Stimulated activated CD4-positive, alpha-beta T cell treated with anti-CD3 and anti-CD28 coated beads, Interleukin-2, amount 100 ng/mL, for 48 hours (primary cell): ENCODE results near the gene EVI5.
"Not testable (repeated sequence)": the region's sequence is repeated elsewhere in the genome, so short reads cannot be mapped to it uniquely, and the experiment has no call there.

ENCODE experiments used
- DNase-seq, 2 donors: peaks; one replicate each; pipeline ENCODE4 v3.0.0-alpha.2; 2020

EVI5 gene

DNA sequence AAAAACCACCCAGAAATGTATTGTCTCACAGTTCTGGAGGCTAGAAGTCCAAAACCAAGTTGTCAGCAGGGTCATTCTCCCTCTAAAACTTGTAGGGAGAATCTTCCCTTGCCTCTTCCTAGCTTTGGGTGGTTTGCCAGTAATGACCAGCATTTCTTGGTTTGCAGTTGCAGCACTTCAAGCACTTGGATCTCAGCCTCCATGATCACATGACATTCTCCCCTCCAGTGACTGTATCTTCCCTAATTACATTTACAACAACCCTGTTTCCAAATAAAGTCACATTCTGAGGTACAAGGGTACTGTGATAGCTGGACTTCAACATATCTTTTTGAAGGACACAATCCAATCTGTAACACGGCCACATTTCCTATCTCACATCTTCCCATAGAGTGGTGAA lies 37.2 kb downstream of the EVI5 start:
- DNase-seq: no peak

DNA sequence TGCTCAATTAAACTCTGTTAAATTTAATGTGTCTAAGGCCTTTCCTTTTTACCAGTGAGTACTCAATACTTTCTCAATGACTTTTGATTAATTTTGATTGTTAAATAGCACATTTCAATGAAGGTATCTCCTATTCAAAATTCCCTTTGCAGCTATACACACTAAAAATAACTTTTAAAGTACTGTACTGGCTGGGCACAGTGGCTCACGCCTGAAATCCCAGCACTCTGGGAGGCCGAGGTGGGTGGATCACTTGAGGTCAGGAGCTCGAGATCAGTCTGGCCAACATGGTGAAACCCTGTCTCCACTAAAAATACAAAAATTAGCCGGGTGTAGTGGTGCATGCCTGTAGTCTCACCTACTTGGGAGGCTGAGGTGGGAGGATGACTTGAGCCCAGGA lies 38.7 kb downstream of the EVI5 start:
- DNase-seq: not testable (repeated sequence)

DNA sequence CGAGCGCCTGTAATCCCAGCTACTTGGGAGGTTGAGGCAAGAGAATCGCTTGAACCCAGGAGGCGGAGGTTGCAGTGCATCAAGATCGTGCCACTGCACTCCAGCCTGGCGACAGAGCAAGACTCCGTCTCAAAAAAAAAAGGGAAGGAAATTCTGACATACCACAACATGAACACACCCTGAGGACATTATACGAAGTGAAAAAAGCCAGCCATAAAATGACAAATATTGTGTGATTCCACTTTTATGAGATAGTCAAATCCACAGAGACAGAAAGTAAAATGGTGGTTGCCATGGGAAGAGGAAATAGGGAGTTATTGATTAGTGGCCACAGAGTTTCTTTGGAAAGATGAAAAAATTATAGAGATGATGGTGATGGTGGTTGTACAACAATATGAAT lies 41.7 kb downstream of the EVI5 start:
- DNase-seq: no peak

DNA sequence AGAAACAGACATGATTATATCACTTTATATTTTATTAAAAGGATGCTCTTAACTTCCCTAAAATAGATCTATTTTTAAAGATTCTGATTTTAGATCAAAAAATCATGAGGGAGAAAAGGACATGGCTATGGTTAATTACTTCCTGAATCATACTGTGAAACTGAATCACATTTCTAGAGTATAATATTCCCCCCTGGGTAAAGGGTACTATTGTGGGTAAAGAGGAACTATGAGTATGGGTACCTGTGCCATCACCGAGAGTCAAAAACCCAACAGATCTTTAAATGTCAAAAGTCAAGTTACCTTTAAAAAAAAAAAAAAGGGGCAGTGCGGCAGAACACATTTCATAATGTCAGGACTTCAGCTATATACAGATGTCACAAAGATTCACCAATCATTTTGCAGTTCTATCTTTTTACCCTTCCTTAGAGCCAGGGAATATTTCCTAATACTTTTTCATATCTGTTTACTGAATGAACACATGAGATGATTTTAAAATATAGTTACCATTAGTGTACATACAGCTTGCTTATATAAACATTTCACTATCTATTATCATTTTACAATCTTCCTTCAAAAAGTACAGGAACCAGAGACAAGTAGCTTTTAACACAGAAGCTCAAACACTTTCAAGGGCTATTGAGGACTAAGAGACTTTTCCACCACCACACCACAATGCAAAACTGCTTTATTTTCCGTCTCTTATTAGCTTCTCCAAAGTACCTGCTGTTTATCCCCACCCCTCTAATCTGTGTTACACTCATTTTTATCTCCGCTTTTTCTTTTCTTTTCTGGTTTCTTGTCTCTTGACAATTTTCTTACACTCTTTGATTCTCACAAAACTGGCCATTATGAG lies 45.0 kb downstream of the EVI5 start:
- no peak for DNase-seq

DNA sequence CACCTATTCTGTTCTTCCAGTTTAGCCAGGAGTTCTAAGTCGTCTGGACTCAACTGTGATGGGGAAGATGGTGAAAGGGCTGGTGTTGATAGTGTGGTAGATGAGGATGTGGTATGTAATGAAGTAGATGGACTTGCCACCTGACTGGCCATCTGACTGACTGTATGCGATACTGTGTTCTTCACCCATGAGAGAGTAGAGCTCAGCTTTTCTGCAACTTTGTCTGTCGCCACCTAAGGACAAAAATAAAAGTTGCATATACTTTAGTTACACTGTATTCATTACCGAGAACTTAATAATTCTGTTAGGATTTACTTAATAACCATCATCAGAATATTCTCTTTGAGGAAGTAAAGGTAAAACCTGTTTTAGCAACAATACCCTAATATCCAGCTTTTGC lies 48.5 kb downstream of the EVI5 start:
- no peak for DNase-seq

DNA sequence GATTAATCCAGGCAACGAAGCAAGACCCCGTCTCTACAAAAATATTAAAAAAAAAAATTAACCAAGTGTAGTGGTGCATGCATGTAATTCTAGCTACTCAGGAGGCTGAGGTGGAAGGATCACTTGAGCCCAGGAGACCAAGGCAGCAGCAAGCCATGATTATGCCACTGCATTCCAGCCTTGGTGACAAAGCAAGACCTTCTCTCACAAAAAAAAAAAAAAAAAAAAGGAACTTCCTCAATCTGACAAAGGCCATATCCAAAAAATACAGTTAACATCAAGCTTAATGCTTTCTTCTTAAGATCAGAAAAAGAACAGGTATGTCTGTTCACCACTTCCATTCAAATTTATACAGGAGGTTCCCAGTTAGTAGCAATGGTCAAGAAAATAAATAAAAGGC lies 54.4 kb downstream of the EVI5 start:
- DNase-seq: no peak

DNA sequence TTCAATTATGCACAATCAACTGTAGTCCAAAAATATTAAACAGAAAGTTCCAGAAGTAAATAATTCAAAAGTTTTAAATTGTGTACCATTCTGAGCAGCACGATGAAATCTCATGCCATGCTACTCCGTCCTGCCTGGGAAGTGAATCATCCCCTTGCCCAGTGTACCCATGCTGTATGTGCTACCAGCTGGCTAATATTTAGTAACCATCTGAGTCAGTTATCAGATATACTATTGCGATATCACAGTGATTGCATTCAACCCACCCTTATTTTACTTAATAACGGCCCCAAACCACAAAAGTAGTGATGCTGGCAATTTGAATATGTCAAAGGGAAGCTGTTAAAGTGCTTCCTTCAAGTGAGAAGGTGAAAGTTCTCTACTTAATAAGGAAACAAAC lies 56.2 kb downstream of the EVI5 start:
- no peak for DNase-seq

DNA sequence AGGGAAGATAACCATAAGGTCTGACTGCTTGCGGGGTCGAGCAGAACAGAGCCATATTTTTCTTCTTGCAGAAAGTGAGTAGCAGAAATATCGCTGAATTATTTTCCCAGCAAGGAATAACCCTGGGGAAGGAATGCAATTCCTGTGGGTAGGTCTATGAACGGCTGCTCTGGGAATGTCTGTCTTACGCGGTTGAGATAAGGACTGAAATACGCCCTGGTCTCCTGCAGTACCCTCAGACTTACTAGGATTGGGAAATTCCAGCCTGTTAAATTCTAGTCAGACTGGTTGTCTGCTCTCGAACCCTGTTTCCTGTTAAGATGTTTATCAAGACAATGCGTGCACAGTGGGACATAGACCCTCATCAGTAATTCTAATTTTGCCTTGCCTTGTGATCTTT lies 61.2 kb downstream of the EVI5 start:
- DNase-seq: not testable (repeated sequence)

DNA sequence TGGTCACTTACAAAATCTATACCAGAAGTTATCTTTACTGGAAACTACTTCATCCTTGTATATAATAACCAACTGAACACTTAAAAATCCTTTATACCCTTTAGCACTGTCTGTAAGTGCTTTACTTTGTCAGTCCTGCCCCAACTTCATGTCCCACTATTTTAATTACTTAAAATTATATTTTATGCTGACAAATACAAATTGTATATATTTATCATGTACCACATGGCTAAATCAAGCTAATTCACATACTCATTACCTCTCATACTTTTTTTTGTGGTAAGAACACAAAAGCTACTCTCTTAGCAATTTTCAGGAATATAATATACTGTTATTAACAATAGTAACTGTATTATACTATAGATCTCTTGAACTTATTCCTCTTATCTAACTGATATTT lies 63.0 kb downstream of the EVI5 start:
- DNase-seq: no peak

DNA sequence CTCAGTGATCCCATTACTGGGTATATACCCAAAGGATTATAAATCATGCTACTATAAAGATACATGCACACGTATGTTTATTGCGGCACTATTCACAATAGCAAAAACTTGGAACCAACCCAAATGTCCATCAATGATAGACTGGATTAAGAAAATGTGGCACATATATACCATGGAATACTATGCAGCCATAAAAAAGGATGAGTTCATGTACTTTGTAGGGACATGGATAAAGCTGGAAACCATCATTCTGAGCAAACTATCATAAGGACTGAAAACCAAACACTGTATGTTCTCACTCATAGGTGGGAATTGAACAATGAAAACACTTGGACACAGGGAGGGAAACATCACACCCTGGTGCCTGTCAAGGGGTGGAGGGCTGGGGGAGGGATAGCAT lies 63.8 kb downstream of the EVI5 start:
- not testable (repeated sequence) for DNase-seq

DNA sequence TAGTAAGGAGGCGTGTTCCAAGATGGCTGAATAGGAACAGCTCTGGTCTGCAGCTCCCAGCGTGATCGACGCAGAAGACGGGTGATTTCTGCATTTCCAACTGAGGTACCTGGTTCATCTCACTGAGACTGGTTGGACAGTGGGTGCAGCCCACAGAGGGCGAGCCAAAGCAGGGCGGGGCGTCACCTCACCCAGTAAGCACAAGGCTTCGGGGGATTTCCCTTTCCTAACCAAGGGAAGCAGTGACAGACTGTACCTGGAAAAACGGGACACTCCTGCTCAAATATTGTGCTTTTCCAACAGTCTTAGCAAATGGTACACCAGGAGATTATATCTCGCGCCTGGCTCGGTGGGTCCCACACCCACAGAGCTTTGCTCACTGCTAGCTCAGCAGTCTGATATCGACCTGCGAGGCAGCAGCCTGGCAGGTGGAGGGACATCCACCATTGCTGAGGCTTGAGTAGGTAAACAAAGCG lies 69.4 kb downstream of the EVI5 start:
- DNase-seq: not testable (repeated sequence)

DNA sequence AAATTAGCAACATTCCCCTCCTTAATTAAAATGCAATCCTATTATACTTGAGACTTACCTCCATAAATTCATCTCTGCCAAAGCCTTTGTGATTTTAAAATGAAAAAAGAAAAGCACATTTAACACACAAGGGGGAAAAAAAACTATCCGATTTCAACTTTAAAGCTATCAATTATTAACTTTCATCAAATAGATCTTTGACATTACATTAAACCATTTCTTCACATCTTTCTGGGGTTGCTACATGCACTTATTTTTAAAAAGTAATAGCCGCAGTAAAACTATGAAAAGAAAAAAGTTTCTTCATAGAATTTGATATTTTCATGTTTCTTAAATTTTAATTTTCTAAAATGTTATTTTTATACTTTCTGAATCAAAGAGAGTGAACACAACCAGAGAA lies 71.0 kb downstream of the EVI5 start:
- DNase-seq: no peak

DNA sequence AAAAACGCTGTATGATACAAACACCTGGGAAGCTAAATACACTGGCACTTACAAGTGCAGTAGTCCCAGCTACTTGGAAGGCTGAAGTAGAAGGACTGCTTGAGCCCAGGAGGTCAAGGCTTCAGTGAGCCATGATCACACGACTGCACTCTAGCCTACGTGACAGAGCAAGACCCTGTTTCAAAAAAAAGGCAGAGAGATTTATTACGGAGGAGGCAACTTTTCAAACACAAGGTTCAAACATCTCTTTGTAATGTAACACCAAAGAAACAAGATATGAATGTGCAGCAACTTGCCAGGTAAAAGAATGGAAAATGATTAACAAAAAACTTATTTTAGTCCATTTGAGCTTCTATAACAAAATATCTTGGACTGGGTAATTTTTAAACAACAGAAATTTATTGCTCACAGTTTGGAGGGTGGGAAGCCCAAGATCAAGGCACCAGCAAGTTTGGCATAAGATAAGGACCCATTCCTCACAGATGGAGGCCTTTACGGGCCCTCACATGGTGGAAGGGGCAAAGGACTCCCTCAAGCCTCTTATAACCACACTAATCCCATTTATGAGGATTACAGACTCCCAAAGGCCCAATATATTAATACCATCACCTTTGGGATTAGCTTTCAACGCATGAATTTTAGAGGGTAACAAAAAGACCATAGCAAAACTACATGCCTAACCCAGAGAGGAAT lies 73.3 kb downstream of the EVI5 start:
- DNase-seq: no peak

DNA sequence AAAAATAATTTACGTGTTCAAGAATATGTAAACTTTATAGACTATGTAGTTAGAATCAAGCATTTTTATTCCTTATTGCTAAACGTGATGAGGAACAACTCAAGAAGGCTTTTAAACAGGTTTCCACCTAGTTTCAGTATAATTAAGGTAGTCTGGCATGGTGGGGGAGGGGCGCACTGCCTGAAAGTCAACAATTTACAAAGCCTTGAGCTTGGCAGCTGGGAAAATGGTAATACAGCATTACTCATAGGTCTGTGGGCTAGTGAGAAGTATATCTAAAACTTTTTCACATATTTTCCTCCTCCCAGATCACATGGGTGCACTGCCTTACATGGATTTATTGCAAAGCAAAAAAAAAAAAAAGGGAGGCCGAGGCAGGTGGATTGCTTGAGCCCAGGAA lies 75.2 kb downstream of the EVI5 start:
- DNase-seq: no peak

DNA sequence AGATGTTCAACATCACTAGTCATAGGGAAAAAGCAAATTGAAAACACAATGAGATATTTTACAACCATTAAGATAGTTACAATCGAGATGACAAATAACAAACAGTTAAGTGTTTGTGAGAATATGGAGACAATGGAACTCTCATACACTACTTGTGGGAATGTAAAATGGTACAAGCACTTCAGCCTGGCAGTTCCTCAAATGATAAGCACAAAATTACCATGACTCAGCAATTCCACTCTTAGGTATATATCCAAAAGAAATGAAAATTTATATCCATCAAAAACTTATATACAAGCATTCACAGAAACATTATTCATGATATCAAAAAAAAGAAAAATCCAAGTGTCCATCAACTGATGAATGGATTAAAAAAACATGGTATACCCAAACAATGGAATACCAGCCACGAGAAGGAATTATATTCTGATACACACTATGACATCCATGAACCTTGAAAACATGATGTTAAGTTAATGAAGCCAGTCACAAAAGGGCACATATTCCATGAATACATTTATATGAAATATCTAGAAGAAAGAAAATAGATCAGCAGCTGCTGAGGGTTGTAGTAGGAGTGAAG lies 76.4 kb downstream of the EVI5 start:
- DNase-seq: no peak

DNA sequence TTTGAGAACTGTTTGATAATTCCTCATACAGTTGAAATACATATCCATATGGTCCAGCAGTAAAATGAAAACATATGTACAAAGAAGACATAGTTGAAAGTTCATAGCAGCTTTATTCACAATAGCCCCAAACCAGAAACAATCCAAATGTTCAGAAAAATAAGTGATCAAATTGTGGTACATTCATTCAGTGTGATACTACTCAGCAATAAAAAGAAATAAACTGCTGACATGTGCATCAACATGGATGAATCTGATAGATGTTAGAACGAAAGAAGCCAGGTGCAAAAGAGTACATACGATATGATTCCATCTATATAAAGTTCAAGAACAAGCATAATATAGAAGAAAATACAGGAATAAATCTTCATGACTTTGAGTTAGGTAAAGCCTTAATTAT lies 77.2 kb downstream of the EVI5 start:
- DNase-seq: no peak

DNA sequence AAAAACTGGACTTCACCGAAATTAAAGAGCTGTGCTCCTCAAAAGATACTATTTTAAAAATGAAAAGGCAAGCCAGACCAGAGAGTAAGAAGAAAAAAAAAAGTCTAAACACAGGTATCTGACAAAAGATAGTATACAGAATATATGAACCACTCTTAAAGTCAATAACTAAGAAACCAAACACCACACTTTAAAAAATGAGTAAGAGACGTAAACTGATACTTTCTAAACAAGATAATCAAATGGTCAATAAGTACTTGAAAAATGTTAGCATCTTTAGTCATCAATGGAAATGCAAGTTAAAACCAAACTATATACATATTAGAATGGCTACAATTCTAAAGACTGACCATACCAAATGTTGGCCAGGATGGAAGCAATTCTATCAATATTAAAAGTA lies 77.6 kb downstream of the EVI5 start:
- no peak for DNase-seq

DNA sequence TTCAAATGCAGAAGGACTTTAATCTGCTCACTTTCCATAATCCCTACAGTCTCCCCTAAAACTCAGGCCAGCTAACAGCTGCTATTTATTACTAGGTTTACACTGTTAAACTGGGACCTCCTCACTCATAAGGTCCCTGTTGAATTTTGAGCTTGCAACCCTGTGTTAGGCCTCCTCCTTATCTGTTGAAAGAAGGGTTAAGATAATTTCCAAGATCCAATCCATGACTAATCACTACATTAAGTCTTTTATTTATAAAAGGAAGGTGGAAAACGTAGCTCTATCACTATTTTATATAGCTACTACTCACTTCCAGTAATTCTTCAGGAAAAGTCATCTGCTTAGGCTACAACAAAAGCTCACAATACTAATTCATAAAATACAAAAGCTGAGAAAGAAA lies 79.5 kb downstream of the EVI5 start:
- no peak for DNase-seq

DNA sequence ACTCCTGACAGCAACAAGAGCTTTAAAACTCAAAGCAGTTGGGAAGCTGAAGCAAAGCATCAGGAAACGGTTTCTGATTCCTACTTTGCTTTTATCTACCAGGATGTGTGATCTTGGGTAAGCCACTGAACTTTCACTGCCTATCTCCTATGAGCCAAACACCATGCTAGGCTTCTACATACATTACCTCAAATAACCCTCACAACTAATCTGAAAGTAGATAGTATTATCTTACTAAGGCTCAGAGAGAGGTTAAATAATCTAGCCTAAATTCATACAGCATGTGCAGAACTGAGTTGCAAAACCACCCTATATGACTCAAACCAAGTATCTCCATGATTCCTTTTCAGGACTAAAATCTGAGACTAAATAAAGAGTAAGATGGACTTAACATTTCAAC lies 83.8 kb downstream of the EVI5 start:
- no peak for DNase-seq

DNA sequence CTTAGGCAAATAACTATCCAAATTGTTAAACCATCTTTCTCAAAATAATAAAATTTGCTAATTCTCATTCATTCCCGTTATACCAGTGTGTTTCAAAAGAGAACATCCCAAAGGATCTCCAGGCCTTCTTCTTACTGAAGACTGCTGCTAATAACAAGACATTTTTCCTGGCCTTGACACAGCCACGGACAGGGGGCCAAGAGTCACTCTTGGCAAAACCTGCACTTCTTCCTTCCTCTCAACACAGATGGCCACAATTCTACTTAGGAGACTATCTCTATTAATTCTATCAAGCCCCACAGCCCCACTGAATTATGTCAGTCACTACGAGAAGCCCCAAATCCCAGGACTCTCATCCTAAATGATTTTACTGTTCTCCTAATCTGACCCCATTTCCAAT lies 86.0 kb downstream of the EVI5 start:
- DNase-seq: no peak

DNA sequence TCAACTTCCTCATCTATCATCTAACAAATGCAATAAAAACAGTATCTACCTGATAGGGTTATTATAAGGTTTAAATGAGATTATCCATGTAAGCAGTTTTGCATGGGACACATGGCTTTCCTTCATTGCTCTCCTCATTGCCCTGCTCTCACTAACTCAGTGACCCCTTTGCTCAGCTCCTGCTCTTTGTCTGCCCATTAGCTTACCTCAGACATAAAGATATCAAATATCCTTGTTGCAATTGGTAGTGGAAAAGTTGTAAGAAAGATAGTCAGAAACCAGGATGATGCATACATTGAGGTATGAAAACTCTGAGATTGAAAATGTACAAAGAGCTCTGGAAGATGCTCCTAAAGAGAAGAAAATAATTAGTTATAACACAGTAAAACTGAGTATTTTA lies 89.8 kb downstream of the EVI5 start:
- DNase-seq: no peak

DNA sequence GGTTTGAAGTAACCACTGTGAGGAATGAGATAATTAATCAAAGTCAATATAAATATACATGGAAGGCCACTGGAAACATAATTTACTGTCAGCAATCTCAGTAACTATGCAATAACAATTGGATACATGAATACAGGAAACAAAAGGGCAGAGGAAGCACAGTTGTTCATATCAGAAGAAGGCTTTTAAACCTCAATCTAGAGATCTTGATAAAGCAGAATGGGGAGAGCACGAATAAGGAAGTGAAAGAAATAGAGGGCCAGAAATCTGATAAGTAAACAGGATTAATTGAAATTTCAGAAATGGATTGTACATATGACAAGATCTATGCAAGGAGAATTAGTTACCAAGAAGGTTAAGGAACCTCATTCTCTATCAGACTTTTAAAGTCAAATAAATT lies 93.0 kb downstream of the EVI5 start:
- no peak for DNase-seq

DNA sequence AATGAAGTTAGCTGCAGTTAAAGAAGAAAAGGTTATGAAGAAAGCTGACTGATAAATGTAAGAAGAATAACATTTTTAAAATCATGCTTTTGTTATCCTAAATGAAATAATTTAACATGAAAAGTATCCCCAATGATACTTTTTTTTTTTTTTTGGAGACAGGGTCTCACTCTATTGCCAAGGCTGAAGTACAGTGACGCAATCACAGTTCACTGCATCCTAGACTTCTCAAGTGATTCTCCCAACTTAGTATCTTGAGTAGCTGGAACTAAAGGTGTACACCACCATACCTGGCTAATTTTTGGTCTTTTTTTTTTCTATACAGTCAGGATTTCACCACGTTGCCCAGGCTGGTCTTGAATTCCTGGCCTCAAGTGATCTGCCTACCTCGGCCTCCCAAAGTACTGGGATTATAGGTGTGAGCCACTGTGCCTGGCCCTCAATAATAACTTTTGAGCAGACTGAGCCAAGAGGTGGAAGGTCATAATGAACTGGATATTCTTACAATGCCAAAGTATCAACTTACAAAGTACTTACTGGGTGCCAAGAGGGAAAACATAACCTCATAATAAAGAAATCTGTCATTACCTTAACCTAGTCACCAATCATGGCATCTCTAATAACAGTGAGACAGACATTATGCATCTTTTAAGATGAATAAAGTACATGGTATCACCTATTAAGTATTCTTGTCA lies 94.5 kb downstream of the EVI5 start:
- no peak for DNase-seq

DNA sequence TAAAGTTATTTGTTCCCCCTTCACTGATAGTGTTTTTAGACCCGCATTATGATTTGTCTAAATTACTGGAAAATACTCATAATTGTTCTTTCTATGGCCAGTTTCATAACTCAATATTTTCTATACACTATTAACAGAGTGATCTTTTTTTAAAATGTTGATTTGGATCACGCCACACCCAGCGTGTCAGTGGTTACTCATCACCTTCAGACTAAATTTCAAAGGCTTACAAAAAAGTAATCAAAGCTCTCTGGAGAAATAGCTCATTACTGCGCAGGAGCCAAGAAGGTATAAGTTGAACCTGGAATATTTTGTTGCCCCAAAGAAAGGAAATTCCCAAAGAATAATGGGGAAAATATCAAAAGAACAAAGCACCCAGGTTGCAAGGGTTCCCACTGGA lies 104.9 kb downstream of the EVI5 start:
- no peak for DNase-seq
